ENCODE results near the gene TMPRSS9. TPM values are rescaled to one million over a fixed set of nuclear protein-coding genes. Genes with fewer than 3 reads are reported as not detected.

TMPRSS9 gene
- total RNA-seq, 1 experiment from 2014 or later: not detected

DNA sequence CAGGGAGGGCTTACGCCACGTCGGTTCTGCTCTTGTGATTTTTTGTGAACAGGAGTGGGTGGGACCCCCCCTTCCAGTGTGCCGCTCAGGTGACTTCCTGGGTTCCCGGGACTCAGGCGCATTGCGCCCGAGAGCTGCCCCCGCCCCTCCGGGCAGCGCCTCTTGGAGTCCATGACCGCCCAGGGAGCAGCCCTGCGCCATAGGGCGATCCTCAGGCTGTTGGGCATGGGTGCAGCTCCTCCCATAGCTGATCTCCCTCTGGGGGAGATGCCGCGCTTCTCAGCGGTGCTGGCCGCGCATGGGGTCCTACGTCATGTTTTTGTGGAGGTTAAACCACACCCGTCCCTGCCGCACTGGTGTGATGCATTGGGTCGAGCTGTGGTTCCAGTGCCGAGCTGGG, 7.9 kb upstream of the TMPRSS9 start:
- no TSS peak for BruUV-seq (replicated peaks)
- no peak overlapping the region for H3K4me3 Mint-ChIP-seq (ENCODE audit: low read depth, unreplicated experiment)
- DNase-seq: no peak
- H3K36me3 Mint-ChIP-seq (ENCODE audit: insufficient read depth, unreplicated experiment): peaks cover 6% of the 10 kb centered on the region
- intact Hi-C loops (cut with micrococcal nuclease; ENCODE audit: unreplicated experiment): no loop called here
- H3K27ac Mint-ChIP-seq (ENCODE audit: unreplicated experiment): no peak overlapping the region
- no peaks in the 10 kb centered on the region for H3K4me1 Mint-ChIP-seq (ENCODE audit: low read depth, unreplicated experiment)
- no peaks in the 10 kb centered on the region for H3K9me3 Mint-ChIP-seq (ENCODE audit: low read depth, unreplicated experiment)
- TF ChIP-seq, protein P1, sequence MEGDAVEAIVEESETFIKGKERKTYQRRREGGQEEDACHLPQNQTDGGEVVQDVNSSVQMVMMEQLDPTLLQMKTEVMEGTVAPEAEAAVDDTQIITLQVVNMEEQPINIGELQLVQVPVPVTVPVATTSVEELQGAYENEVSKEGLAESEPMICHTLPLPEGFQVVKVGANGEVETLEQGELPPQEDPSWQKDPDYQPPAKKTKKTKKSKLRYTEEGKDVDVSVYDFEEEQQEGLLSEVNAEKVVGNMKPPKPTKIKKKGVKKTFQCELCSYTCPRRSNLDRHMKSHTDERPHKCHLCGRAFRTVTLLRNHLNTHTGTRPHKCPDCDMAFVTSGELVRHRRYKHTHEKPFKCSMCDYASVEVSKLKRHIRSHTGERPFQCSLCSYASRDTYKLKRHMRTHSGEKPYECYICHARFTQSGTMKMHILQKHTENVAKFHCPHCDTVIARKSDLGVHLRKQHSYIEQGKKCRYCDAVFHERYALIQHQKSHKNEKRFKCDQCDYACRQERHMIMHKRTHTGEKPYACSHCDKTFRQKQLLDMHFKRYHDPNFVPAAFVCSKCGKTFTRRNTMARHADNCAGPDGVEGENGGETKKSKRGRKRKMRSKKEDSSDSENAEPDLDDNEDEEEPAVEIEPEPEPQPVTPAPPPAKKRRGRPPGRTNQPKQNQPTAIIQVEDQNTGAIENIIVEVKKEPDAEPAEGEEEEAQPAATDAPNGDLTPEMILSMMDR (IDR thresholded peaks at IDR 0.05; ENCODE audit: unreplicated experiment): no peak
- H3K27me3 Mint-ChIP-seq (ENCODE audit: unreplicated experiment): no peaks in the 10 kb centered on the region
- CTCF ChIA-PET: interaction anchor here (0.6 kb wide), 1 partner anchor 645 kb away, joined by 6 read pairs; no protein-coding TSS in a partner anchor

DNA sequence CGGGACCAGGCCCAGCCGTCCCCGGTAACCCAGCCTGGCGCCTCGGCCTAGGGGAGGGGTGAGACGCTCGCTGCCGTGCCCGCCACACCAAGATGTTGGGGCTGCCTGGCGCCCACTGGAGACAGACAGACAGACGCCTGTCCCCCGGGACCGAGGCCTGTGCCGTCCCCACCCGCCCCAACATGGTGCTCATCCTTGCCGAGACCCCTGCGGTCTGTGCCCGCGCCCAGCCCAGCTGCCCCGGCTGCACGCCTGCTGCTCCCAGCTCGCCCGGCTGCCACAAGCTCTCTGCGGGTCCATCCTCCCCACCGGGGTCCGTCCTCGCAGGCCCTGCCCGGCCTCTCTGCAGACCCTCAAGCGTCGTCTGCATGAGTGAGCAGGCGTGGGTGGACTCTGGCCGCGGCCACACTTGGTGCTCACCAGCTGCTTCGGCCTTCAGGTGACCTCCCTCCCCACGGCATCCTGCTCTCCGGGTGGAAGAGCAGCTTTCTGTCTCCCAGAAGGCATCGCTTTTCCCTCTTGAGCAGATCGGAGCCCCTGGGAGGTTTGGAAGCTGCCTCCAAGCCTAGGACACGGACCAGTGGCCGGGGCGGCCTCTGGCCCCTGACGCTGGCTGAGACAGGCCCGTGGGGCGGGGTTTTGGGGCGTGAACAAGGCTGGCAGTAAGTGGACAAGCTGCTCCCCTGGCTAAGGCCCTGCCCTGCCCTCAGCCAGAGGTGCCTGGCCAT, 6.7 kb upstream of the TMPRSS9 start:
- intact Hi-C loops (cut with micrococcal nuclease; ENCODE audit: unreplicated experiment): no loop called here
- Mint-ChIP-seq H3K4me3 (ENCODE audit: low read depth, unreplicated experiment) (no peak overlapping the region), H3K36me3 (ENCODE audit: insufficient read depth, unreplicated experiment) (peaks cover 6% of the 10 kb centered on the region), H3K4me1 (ENCODE audit: low read depth, unreplicated experiment) (no peaks in the 10 kb centered on the region), H3K27me3 (ENCODE audit: unreplicated experiment) (no peaks in the 10 kb centered on the region), H3K27ac (ENCODE audit: unreplicated experiment) (no peak overlapping the region), H3K9me3 (ENCODE audit: low read depth, unreplicated experiment) (no peaks in the 10 kb centered on the region)
- TF ChIP-seq, protein P1 (IDR thresholded peaks at IDR 0.05; ENCODE audit: unreplicated experiment): no peak
- BruUV-seq (replicated peaks): no TSS peak
- no peak for DNase-seq
- CTCF ChIA-PET: no interaction called here

DNA sequence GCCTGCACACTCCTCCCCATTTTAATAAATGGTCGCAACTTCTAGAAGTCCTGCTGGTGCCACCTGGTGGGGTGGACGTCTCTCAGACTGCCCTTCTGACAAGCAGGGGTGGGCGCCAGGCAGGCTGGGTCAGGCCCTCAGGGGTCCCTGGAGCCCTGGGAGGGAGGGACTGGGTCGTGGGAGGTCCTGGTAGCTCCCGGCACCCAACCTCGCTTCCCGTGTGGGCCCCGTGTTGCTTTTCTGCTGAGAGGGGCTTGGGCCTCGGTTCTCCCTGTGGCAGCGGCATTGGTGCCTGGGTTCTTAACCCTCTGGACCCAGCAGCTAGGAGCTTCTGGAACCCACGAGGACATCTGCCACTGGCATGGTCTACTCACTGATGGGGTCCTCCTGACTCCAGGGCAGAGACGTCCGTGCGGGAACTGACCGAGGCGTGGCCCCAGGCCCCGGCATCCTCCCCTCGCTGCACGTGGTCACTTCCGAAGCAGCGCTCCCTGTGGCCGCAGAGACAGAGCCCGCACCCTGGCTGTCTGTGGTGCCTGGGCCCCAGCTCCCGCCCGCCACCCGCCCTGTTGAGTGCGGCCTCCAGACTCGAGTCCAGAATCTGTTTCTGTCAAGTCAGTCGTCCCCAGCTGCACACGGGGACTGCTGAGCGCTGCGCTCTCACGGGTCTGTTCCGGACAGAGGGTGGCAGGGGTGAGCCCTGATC, 6.0 kb upstream of the TMPRSS9 start:
- TF ChIP-seq, protein P1 (IDR thresholded peaks at IDR 0.05; ENCODE audit: unreplicated experiment): no peak
- Mint-ChIP-seq H3K4me3 (ENCODE audit: low read depth, unreplicated experiment) (no peak overlapping the region), H3K4me1 (ENCODE audit: low read depth, unreplicated experiment) (no peaks in the 10 kb centered on the region), H3K36me3 (ENCODE audit: insufficient read depth, unreplicated experiment) (peaks cover 6% of the 10 kb centered on the region), H3K27ac (ENCODE audit: unreplicated experiment) (no peak overlapping the region), H3K9me3 (ENCODE audit: low read depth, unreplicated experiment) (no peaks in the 10 kb centered on the region), H3K27me3 (ENCODE audit: unreplicated experiment) (no peaks in the 10 kb centered on the region)
- DNase-seq: no peak
- no TSS peak for BruUV-seq (replicated peaks)
- CTCF ChIA-PET: no interaction called here
- intact Hi-C loops (cut with micrococcal nuclease; ENCODE audit: unreplicated experiment): no loop called here

DNA sequence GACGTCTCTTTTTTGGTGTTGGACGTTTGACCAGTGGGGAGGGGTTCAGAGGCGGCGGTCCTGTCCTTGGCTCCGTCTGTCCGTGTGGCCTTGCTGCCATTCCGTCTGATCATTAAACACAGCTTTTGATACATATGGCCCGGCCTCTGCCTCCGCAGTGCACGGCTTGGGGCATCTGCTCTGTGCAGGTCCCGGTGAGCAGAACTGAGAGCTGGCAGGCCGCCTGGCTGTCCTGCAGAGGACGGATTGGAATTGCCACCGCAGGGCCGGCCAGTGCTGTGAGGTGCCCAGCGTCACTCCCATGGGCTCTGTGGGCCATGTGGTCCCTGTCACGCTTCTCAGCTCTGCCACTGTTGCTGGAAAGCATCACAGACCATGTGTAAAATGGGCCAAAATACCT, 5.4 kb upstream of the TMPRSS9 start:
- TF ChIP-seq, protein P1 (IDR thresholded peaks at IDR 0.05; ENCODE audit: unreplicated experiment): no peak
- DNase-seq: no peak
- H3K9me3 Mint-ChIP-seq (ENCODE audit: low read depth, unreplicated experiment): no peaks in the 10 kb centered on the region
- no peaks in the 10 kb centered on the region for H3K27me3 Mint-ChIP-seq (ENCODE audit: unreplicated experiment)
- peaks cover 6% of the 10 kb centered on the region for H3K36me3 Mint-ChIP-seq (ENCODE audit: insufficient read depth, unreplicated experiment)
- H3K4me1 Mint-ChIP-seq (ENCODE audit: low read depth, unreplicated experiment): no peaks in the 10 kb centered on the region
- H3K27ac Mint-ChIP-seq (ENCODE audit: unreplicated experiment): no peak overlapping the region
- H3K4me3 Mint-ChIP-seq (ENCODE audit: low read depth, unreplicated experiment): no peak overlapping the region
- BruUV-seq (replicated peaks): no TSS peak
- intact Hi-C loops (cut with micrococcal nuclease; ENCODE audit: unreplicated experiment): no loop called here
- CTCF ChIA-PET: no interaction called here
